Mesothelial cell of epicardium (in vitro differentiated cells): Measurements from ENCODE around the gene SAMD14. TPM values are rescaled to one million over a fixed set of nuclear protein-coding genes. Genes with fewer than 3 reads are reported as not detected.

Source experiments
- DNase-seq, 2 experiments: peaks; one replicate each; pipeline ENCODE4 v3.0.0; 2021; ENCODE audit warnings: low spot score in 2 of 2; ENCODE audit not compliant: unreplicated experiment in 2 of 2
- H3K27ac Mint-ChIP-seq: 2 replicates; pipeline ENCODE4 v1.8.0; 2021; ENCODE audit warnings: mixed read lengths
- H3K27me3 Mint-ChIP-seq: 2 replicates; pipeline ENCODE4 v1.8.0; 2021; ENCODE audit warnings: low read depth, mixed read lengths
- H3K36me3 Mint-ChIP-seq: 2 replicates; pipeline ENCODE4 v1.8.0; 2021; ENCODE audit warnings: mixed read lengths
- H3K4me1 Mint-ChIP-seq: 2 replicates; pipeline ENCODE4 v1.8.0; 2021; ENCODE audit warnings: mixed read lengths
- H3K4me3 Mint-ChIP-seq: 2 replicates; pipeline ENCODE4 v1.8.0; 2021; ENCODE audit warnings: mild to moderate bottlenecking, moderate library complexity, mixed read lengths
- H3K9me3 Mint-ChIP-seq: 2 replicates; pipeline ENCODE4 v1.8.0; 2021; ENCODE audit warnings: mixed read lengths
- total RNA-seq: library from RNA; stranded (reverse); gene quantifications from 3 replicates; pipeline ENCODE4 v1.2.1, GENCODE V29; 2021
- TF ChIP-seq, protein P1 (sequence below): fragments of 200-600 bp; sonication (generic); IDR thresholded peaks from one replicate; pipeline ENCODE4 v1.5.0; 2021; ENCODE audit warnings: antibody characterized with exemption; ENCODE audit not compliant: unreplicated experiment

Gene SAMD14
- total RNA-seq, 1 donor from 2014 or later = 19.4 TPM

DNA sequence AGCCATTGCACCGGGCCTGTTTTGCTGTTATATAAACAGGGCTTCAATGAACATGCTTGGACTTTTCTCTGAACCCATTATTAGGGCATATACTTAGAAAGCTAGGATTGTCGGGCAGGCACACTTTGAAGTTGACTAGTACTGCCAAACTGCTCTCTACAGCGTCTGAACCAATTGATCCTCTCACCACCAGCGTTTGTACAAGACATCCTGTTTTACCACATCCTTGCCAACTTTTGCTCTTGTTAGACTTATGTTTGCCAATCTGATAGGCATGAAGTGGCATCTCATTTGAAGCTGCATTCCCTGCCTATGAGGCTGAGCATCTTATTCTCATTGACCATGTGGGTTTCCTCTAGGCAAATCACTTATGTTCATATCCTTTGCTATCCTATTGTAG, 27.9 kb upstream of the SAMD14 start:
- no peaks in the 10 kb centered on the region for H3K36me3 Mint-ChIP-seq

DNA sequence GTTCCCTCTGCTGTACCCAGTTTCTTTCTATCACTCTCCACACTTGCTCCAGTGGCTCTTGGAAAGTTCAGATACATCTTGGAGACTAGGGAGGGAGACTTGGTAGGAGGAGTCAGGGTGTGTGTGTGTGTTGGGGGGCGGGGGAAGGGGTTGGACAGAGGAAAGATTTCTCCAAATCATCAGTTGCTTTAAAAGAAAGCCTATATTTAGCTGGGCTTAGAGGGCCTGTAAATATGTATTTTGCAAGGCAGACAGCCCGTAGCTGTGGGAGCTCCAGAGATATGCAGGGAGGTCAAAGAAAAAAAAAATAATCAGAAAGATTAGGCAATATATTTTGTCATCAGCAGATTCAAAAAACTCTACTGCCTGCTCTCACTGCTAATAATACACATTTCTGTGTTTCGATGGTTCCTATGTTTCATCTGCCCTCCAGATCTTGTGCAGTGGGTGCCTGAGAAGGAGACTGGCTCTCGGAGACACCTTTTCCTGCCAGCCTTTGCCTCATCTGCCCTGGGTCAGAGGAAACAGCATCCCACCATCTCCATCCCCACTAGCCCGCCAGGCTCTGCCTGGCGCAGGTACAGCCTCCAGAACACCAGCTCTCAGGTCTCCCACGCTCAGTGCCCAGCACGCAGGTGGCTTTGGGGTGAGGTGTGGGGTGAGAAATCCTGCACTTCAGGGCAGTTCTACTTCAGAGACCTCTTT, 25.3 kb upstream of the SAMD14 start:
- Mint-ChIP-seq H3K4me1 (peaks cover 27% of the 10 kb centered on the region), H3K4me3 (peak overlapping the region; percentile 29), H3K27ac (peak overlapping the region; percentile 78), H3K27me3 (no peaks in the 10 kb centered on the region), H3K9me3 (no peaks in the 10 kb centered on the region), H3K36me3 (no peaks in the 10 kb centered on the region)
- TF ChIP-seq, protein P1, sequence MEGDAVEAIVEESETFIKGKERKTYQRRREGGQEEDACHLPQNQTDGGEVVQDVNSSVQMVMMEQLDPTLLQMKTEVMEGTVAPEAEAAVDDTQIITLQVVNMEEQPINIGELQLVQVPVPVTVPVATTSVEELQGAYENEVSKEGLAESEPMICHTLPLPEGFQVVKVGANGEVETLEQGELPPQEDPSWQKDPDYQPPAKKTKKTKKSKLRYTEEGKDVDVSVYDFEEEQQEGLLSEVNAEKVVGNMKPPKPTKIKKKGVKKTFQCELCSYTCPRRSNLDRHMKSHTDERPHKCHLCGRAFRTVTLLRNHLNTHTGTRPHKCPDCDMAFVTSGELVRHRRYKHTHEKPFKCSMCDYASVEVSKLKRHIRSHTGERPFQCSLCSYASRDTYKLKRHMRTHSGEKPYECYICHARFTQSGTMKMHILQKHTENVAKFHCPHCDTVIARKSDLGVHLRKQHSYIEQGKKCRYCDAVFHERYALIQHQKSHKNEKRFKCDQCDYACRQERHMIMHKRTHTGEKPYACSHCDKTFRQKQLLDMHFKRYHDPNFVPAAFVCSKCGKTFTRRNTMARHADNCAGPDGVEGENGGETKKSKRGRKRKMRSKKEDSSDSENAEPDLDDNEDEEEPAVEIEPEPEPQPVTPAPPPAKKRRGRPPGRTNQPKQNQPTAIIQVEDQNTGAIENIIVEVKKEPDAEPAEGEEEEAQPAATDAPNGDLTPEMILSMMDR = no peak
- no peak for DNase-seq

More for the DNA sequence above, 27.9 kb upstream of the SAMD14 start:
- Mint-ChIP-seq H3K27ac (peak overlapping the region; percentile 43), H3K27me3 (peaks cover 3% of the 10 kb centered on the region), H3K9me3 (no peaks in the 10 kb centered on the region), H3K4me1 (peaks cover 27% of the 10 kb centered on the region), H3K4me3 (no peak overlapping the region)
- DNase-seq = no peak
- TF ChIP-seq, protein P1 = no peak

DNA sequence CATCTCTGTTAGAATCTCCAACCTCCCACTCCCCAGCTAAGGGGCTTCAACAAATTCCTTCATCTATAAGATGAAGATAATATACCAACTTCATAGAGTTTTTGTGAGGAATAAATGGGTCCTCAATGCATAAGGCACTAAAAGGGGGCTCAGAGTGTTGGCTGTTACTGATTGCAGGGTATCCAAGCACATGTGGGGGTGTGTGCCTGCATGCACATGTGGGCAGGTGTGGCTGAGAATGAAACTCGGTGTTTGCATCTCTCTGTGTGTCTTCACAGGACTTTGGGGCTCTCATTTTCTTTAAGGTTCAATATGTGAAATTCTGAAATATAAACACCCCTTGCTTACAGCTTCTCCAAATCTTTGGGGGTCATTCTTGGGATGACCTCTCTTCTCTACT, 24.6 kb upstream of the SAMD14 start:
- TF ChIP-seq, protein P1 = no peak
- Mint-ChIP-seq H3K4me3 (peak overlapping the region; percentile 29), H3K36me3 (no peaks in the 10 kb centered on the region), H3K27ac (peak overlapping the region; percentile 78), H3K9me3 (no peaks in the 10 kb centered on the region), H3K4me1 (peaks cover 27% of the 10 kb centered on the region), H3K27me3 (no peaks in the 10 kb centered on the region)
- no peak for DNase-seq

DNA sequence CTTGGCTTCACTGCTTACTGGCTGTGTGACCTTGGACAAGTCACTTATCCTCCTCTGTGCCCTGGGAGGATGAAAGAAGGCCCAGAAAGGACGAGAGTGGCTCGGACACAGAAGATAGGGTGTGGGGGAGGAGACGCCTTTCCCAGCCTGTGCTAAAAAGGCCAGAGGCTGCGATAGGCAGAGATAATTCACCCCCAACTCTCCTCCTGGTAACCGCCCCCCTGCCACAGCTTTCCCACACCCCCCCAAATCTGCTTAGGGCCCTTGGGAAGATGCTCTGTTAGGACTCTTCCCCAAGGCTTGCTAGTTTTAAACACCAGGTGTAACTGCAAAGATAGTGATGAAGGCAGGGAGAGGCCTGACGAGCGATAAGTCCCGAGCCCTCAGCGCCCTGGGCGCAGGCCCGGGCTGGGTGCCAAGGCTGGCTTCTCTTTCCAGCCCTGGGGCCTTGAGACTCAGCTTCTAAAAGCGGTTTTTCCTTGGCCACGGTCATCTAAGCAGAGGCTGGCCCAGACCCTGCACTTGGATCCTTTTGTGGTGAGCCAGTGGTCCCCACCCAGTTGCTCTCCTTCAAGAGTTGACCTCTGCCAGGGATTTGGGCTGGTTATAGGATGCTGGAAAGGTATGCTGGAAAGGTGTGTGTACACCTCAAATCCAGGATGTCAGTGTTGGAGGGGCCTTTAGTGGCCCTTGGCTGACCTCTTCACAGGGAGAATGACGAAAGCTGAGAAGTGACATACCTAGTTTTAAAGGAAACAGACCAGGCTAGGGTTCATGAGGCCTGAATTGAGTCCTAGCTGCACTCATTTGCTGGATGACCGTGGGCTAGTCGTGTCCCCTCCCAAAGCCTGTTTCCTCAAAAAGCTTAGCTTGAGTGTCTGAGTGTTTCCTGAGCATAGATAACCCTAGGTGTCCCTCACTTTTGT, 24.0 kb upstream of the SAMD14 start:
- Mint-ChIP-seq H3K27me3 (no peaks in the 10 kb centered on the region), H3K4me1 (peaks cover 28% of the 10 kb centered on the region), H3K27ac (peak overlapping the region; percentile 71), H3K9me3 (no peaks in the 10 kb centered on the region), H3K4me3 (no peak overlapping the region), H3K36me3 (no peaks in the 10 kb centered on the region)
- no peak for DNase-seq
- TF ChIP-seq, protein P1 = no peak

DNA sequence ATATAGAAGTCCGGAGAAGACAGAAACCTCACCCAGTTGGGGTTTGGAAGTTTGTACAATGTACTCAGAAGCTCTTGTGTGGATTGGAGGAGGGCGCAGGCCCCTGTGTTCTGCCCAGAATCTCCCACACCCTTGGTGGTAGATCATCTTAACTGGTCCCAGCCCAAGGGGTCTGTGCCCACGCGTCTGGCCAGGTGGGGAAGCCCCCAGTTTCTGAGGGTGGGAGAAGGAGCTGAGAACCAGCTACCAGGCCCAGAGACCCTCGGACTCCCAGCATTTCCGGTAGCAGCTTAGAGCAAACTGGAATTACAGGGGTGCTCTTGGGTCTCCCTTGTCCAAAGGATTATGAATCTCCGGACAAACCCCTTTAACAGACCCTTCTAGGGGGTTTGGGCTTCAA, 22.8 kb upstream of the SAMD14 start:
- Mint-ChIP-seq H3K36me3 (no peaks in the 10 kb centered on the region), H3K9me3 (no peaks in the 10 kb centered on the region), H3K27ac (no peak overlapping the region), H3K4me1 (peaks cover 37% of the 10 kb centered on the region), H3K27me3 (no peaks in the 10 kb centered on the region), H3K4me3 (peak overlapping the region; percentile 78)
- TF ChIP-seq, protein P1 = no peak
- DNase-seq = no peak
